Mesodermal cell (in vitro differentiated cells): Measurements from ENCODE around the gene RBM17.
A peak's percentile ranks its signal among the peaks of the same experiment; 100 is the strongest.

ENCODE experiments used
- H3K27ac ChIP-seq: 2 replicates; pipeline ENCODE4 v1.7.0; 2013; ENCODE audit warnings: mild to moderate bottlenecking, low read depth, low read length, moderate library complexity; ENCODE audit not compliant: severe bottlenecking
- H3K36me3 ChIP-seq: 2 replicates; pipeline ENCODE4 v1.7.1; 2013; ENCODE audit warnings: mild to moderate bottlenecking, low read length, moderate library complexity; ENCODE audit not compliant: control insufficient read depth, insufficient read depth
- H3K4me1 ChIP-seq: one replicate; pipeline ENCODE4 v1.7.1; 2013; ENCODE audit warnings: mild to moderate bottlenecking, low read length; ENCODE audit not compliant: insufficient read depth, control insufficient read depth, poor library complexity, severe bottlenecking
- H3K4me3 ChIP-seq: 2 replicates; pipeline ENCODE4 v1.7.0; 2013; ENCODE audit warnings: low read length, control low read depth, mild to moderate bottlenecking; ENCODE audit not compliant: insufficient read depth, poor library complexity, severe bottlenecking; ENCODE audit errors: extremely low read depth
- H3K9me3 ChIP-seq: 2 replicates; pipeline ENCODE4 v1.7.1; 2013; ENCODE audit warnings: mild to moderate bottlenecking, low read length, moderate library complexity; ENCODE audit not compliant: control insufficient read depth
- WGBS, 2 experiments: methylation state at CpG; one replicate each; pipeline ENCODE4 v1.1.5; 2013; ENCODE audit warnings: missing lambda C conversion rate in 2 of 2; ENCODE audit not compliant: insufficient coverage in 2 of 2; 5-methylcytosine and 5-hydroxymethylcytosine counted together

The RBM17 gene

DNA sequence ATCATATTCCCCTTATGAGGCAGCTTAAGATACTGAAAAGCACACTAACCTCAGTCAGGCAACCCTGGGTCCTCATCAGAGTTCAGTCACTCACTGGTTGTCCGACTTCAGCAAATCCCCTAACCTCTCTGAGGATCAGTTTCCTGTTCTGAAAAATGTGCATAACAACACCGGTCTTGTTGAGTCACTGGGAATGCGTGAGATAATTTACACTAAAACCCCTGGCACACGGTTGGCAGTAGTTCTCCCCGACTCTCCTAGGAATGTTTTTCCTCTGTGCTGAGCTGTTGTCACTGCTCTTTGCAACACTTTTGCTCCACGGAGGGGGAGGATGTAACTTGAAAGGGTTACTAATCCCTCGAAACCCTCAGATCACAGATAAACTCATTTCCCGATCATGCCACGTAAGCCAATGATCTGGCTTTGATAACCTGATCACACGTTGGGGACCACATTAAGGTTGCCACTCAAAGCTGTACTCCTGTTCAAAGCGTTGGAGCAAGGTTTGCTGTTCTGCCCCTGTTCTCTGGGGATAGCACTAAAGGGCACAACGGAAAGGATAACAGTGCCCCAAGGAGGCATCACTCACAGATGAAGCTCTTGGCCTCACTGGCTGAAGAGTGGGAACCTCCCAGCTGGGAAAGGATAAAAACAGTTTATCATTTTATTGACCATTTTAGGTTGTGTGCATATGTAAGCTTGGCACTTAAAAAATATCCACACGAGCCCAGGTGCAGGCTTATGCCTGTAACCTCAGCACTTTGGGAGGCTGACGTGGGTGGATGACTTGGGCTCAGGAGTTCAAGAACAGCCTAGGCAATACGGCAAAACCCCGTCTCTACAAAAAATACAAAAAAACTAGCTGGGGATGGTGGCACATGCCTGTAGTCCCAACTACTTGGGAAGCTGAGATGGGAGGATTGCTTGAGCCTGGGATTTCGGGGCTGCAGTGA lies 5.0 kb upstream of the RBM17 start:
- WGBS, 2 experiments = 50 to 64% methylated on average over 10 to 13 of the region's 17 CpGs
- Histone ChIP-seq H3K4me1 (peaks cover 14% of the 10 kb centered on the region), H3K9me3 (no peaks in the 10 kb centered on the region), H3K27ac (peak overlapping the region; percentile 11), H3K4me3 (no peak overlapping the region), H3K36me3 (no peaks in the 10 kb centered on the region)

DNA sequence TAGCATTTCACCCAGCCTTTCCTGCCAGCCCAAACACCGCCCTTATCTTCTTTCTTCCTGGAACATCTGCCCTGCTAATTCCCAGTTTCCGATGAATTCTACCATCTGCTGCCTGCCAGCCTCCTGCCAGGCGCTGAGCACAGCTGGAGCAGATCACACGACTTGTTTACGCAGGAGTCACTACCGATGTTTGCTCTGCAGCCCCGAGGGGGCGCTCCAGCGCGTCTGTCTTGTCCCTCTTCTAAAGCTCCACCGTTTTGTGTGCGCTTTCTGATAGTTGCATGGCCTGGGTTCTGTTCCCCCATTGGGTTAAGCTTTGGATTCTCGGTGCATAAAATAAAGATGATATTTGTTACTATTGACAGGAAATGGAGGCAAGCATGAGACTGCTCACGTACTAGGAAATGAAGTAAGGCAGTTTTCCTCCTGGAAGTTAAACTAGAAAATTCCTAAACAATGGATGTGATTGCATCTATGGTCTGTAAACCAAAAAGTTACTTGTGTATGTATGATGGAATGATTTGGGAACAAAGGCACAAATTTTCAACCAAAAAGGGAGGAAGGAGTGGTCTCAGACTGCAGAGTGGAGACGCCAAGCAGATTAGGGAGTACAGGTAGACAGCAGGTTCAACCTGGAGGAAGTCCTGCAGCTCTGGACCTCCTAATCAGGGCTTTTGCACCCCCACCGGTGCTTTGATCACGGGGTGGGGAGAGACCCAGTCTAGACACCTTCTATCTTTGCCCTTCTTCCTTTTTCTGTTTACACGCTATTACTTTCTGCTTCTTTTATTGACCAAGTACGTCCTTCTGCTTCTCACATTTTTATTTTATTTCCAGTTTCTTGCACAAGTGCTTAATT lies 2.2 kb upstream of the RBM17 start:
- Histone ChIP-seq H3K27ac (peak overlapping the region; percentile 29), H3K4me3 (no peak overlapping the region), H3K9me3 (no peaks in the 10 kb centered on the region), H3K4me1 (peaks cover 14% of the 10 kb centered on the region), H3K36me3 (peaks cover 3% of the 10 kb centered on the region)
- WGBS, 2 experiments = 34% methylated on average over 17 of the region's 19 CpGs

DNA sequence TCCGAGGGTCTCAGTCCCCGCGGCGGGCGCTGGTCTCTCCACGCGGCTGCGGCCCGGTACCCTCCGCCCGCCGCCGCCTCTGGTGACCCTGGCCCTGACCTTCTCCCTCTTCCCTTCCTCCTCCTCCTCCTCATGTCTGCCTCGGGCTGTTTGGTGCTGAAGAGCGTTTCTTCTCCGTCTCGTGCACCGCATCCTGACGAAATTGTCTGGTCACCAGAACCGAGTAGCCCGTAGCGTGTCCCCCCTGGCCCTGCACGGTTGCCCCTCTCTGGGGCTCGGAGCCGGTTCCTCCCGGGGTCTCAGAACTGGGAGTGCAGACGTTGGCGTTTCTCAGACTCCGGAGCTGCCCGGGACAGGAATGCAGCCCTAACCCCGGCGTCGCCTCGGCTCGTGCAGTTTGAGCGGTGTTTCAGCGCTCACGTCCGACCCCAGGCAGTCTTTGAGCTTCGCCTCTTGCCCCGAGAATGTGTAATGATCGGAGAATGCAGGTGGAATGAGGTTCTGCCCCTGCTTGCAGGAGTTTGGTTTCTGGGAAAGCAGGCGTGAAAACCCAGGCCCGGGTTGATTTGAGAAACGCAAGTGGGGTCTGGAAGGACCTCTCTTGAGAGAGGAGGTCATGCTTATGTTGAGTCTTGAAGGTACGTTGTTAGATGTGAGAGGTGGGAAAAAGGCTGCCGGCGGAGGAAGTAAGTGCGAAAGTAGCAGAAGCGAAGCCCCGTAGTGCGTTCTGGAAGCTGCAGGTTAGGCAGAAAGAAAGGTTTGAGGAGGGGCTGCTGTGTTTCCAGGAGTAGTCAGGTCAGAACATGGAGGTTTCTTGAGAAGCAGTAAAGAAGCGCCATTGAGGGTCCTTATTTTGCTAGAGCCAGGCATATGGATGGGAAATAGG lies 743 bp downstream of the RBM17 start:
- no peaks in the 10 kb centered on the region for H3K9me3 ChIP-seq
- peaks cover 20% of the 10 kb centered on the region for H3K36me3 ChIP-seq
- H3K27ac ChIP-seq = peak overlapping the region; percentile 85
- WGBS, 2 experiments = 1% methylated on average over 51 to 53 of the region's 53 CpGs
- peak overlapping the region; percentile 85 for H3K4me3 ChIP-seq
- peaks cover 2% of the 10 kb centered on the region for H3K4me1 ChIP-seq

GRCh38 chr10:6091630-6092029 lies 2.8 kb downstream of the RBM17 start:
- Histone ChIP-seq H3K4me1 (no peaks in the 10 kb centered on the region), H3K4me3 (no peak overlapping the region), H3K36me3 (peaks cover 27% of the 10 kb centered on the region), H3K9me3 (no peaks in the 10 kb centered on the region), H3K27ac (no peak overlapping the region)
- WGBS, 2 experiments = 40% methylated on average over 1 of the region's 1 CpG; no CpG with 5 or more reads in 1 of the 2 experiments

DNA sequence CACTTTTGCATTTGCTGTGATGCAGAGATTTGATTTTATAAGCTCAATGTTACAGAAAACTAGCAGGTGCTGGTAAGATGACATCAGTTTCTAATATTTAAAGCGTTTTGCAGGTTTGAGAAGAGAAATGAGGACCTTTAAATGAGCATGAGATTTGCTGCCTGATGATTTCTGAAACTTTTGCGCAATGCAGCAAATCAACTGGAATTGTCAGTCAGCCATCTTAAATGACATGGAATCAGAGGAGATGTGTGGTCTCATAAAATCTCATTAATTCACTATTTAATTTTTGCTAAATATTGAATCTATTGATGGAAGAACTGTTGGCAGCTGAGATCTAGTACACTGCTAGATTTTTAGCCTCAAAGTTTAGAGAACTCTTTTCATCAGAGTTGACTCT lies 3.9 kb downstream of the RBM17 start:
- no peaks in the 10 kb centered on the region for H3K9me3 ChIP-seq
- 83 to 95% methylated on average over 1 to 2 of the region's 2 CpGs for WGBS, 2 experiments

DNA sequence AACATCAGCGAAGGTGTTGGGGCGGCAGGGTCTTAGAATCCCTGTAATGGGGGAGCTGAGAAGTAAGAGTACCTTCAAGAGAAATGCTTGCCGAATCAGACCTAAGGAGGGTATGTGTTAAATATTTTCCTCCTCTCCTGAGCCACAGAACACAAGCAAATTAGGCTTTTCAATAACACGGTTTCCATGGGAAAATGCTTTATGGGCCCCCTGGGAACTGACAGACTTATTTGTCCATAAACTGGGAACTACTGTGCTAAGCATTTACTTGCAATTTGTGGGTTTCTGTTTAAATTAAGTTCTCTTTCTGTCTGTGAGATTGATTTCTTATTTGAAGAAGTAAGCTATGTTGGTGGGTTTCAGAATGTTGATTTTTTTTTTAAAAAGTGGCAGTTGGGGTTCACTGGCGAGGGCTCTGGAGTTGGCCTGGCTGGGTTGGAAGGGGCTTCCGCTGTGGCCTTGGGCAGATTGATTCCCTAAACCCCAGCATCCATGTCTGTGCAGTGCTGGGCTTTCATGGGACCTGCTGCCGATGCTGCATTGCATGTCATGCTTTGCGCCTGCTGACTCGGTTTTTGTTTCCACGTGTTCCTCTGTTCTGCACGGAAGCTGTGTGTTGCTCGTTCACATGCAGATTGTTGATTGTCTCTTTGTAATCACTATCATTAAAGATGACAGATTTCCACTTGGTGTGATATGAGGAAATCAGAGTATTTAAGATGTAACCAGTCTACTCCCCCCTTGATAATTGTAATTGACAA lies 7.2 kb downstream of the RBM17 start:
- H3K27ac ChIP-seq = no peak overlapping the region
- H3K36me3 ChIP-seq = peaks cover 66% of the 10 kb centered on the region
- 96% methylated on average over 6 to 7 of the region's 12 CpGs for WGBS, 2 experiments
- no peaks in the 10 kb centered on the region for H3K9me3 ChIP-seq
- H3K4me1 ChIP-seq = no peaks in the 10 kb centered on the region
- no peak overlapping the region for H3K4me3 ChIP-seq

More for the DNA sequence above, 3.9 kb downstream of the RBM17 start:
- Histone ChIP-seq H3K27ac (no peak overlapping the region), H3K4me1 (no peaks in the 10 kb centered on the region), H3K36me3 (peaks cover 38% of the 10 kb centered on the region), H3K4me3 (no peak overlapping the region)

DNA sequence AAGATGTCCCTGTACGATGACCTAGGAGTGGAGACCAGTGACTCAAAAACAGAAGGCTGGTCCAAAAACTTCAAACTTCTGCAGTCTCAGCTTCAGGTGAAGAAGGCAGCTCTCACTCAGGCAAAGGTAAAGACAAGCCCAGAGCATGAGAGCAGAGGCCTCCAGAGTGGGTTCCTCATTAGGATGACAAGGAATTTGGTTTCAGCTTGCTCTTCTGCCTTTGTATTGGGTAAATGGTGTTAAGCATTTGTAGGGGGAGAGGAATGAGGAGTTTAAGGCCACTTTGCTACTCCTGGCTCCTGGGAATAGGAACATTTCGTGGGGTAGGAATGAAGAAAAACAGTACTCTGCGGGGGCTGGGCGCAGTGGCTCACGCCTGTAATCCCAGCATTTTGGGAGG lies 8.2 kb downstream of the RBM17 start:
- Histone ChIP-seq H3K27ac (no peak overlapping the region), H3K4me1 (no peaks in the 10 kb centered on the region), H3K4me3 (no peak overlapping the region), H3K36me3 (peaks cover 74% of the 10 kb centered on the region), H3K9me3 (no peaks in the 10 kb centered on the region)
- WGBS, 2 experiments = 90 to 91% methylated on average over 5 of the region's 5 CpGs

GRCh38 chr10:6098156-6098555 lies 9.3 kb downstream of the RBM17 start:
- Histone ChIP-seq H3K4me1 (no peaks in the 10 kb centered on the region), H3K9me3 (no peaks in the 10 kb centered on the region), H3K4me3 (no peak overlapping the region), H3K27ac (no peak overlapping the region), H3K36me3 (peaks cover 76% of the 10 kb centered on the region)
- WGBS, 2 experiments = 90 to 100% methylated on average over 4 of the region's 7 CpGs

GRCh38 chr10:6100370-6100769 lies 11.5 kb downstream of the RBM17 start:
- H3K27ac ChIP-seq = no peak overlapping the region
- no peak overlapping the region for H3K4me3 ChIP-seq
- H3K9me3 ChIP-seq = no peaks in the 10 kb centered on the region
- peaks cover 81% of the 10 kb centered on the region for H3K36me3 ChIP-seq
- 100% methylated on average over 1 of the region's 1 CpG; no CpG with 5 or more reads in 1 of the 2 experiments for WGBS, 2 experiments
- no peaks in the 10 kb centered on the region for H3K4me1 ChIP-seq
